Endothelial cell of umbilical vein (primary cell): Measurements from ENCODE around the gene BLTP3B.

Source experiments
- CTCF ChIP-seq, 2 donors: IDR thresholded peaks; 1 replicate in 1 of 2; 2 replicates in 1 of 2; pipeline ENCODE4 v1.5.1; 2011; ENCODE audit warnings: low read length in 2 of 2, mild to moderate bottlenecking in 2 of 2, moderate library complexity in 2 of 2, control low read depth in 1 of 2, inconsistent platforms in 1 of 2, low read depth in 1 of 2; ENCODE audit not compliant: insufficient read depth in 1 of 2; ENCODE audit errors: extremely low read depth in 1 of 2
- EZH2 ChIP-seq: IDR thresholded peaks from 2 replicates; pipeline ENCODE4 v1.6.1; 2012; ENCODE audit warnings: borderline replicate concordance, low read depth, mild to moderate bottlenecking, moderate library complexity, low read length, inconsistent platforms; ENCODE audit not compliant: severe bottlenecking
- MYC ChIP-seq: IDR thresholded peaks from one replicate; pipeline ENCODE4 v1.6.1; 2011; ENCODE audit warnings: mild to moderate bottlenecking, low read depth, low read length
- POLR2A ChIP-seq: IDR thresholded peaks from 2 replicates; pipeline ENCODE4 v1.6.1; 2012; ENCODE audit warnings: low read depth, mild to moderate bottlenecking, control low read depth, low read length

DNA sequence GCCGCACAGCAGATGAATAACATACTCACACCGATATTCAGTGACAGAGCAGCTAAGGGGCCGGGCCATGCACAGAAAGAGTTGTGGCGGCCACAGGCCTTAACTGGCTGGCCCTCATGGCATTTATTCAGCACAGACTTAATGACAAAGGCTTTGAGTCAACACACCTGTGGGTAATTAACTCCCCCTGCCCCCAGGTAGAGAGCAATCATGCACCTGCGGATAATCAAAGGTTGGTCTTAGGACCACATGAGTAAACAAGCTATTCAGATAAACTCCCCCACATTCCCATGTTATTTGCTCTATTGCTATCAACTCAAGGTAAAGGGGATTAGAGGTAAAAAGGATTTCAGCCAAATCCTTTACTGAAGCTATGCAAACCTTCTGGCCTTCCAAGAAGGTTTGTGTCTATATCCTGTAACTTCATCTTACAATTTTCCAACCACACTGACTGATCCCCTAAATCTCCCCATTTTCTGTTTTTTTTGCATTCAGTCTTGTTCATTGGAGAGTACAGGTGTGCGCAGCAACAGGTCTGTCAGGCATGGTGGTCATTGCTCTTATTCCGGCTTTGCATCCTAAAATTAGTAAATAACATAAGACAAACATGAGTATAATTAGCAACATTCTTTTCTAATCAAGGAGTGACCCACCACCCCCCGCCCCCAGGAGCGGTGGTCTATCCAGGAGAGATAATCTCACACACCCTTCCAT lies 16.9 kb upstream of the BLTP3B start:
- no peak for TF ChIP-seq CTCF (IDR thresholded peaks at IDR 0.05; ENCODE audit: extremely low read depth in 1 of 2, insufficient read depth in 1 of 2, low read depth in 1 of 2, low read length in 2 of 2)
- no peak for TF ChIP-seq EZH2
- TF ChIP-seq MYC = no peak
- no peak for TF ChIP-seq POLR2A
